ENCODE data around the gene OR5L1.

OR5L1 gene

DNA sequence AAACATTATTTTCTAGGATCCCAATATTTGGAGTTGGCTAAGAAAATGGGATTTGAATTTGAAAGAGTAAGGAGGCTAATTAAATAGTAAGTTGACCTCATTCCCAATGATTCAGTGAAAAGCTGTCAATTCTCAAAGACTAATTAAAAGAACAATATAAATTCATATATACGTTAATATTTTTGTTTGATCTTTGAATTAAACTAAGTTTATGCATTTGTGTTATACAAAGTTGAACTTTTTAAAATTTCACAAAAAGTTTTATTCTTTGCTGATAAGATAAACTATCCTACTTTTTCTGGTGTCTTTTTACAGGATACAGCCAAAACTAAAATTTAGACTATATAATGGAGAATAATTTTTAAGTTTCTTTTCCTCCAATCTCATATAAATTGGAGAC, at the start of gene OR5L1:
OR5L1 (plus strand) TSS at position 301 of the 400 bp plus-strand sequence. CDS start 100 bp downstream, outside the sequence.
- no peak for DNase-seq (ENCODE audit: low spot score)

DNA sequence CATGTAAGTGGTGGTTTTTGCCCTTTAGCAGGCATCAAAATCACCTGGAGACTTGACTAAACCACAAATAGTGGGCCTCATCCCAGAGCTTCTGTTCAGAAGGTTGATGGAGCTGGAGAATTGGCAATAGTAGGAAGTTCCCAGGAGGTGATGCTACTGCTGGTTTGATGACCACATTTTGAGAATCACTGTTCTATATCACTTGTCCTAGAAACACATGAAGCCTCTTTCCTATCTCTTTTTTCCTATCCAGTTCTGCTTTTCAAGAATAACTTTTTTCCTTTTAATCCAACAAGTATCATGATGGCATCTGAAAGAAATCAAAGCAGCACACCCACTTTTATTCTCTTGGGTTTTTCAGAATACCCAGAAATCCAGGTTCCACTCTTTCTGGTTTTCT, 38.0 kb upstream of the OR5L1 start, which contains the start of gene OR5D13:
OR5D13 (plus strand) TSS at position 301 of the 400 bp plus-strand sequence; CDS start at position 301, 0 bp downstream.
- no peak for DNase-seq (ENCODE audit: low spot score)

DNA sequence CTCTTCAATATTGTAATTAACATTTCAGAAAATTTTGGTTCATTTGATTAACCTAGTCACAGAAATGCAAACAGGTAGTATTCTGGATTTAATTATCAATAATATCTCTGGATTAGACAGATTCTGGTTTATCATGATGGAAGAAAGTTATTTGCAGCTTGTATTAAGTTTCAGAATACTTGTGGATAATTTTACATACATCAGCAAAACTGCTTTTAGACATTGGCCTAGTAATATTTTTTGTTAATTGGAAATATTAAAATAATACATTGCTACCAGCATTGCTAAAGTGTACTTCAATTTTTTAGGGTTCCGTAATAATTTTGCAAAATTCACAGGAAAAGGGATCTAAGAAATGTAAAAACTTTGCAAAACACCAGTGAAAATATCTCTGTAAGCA, 19.6 kb upstream of the OR5L1 start:
- no peak for DNase-seq (ENCODE audit: low spot score)

DNA sequence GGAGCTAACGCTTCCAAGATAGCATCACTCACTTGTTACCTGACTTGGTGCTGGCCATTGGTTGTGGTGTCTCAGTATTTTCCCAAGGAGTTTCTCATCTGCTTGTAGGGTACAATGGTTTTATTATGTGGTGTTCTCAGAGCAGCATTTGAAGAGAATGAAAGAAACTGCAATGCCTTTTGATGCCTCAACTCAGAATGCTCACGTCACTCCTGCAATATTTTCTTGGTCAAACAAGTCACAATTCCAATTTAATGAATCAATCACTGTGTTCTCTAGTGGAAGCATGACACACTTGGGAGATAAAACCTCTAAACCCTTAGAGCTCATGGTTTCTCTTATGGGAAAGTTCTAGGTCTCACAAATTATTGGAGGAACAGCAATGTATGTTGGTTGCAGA, 17.8 kb upstream of the OR5L1 start:
- no peak for DNase-seq (ENCODE audit: low spot score)

DNA sequence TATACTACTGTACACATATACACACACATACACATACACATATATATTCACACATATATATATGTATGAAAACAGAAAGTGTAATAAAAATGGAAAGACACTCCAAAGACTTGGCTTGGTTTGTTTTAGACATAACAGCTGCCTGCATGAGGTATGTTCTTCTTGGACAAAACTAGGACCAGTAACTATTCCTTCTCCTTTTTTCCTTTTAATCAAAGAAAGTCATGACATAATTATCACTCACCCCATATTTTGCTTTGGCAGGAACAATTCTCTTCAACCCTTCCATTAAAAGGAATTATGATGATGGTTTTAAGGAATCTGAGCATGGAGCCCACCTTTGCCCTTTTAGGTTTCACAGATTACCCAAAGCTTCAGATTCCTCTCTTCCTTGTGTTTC, 15.9 kb upstream of the OR5L1 start, which contains the start of gene OR5D14:
OR5D14 (plus strand) TSS at position 301 of the 400 bp plus-strand sequence; CDS start at position 301, 0 bp downstream.
- DNase-seq (ENCODE audit: low spot score) = no peak

DNA sequence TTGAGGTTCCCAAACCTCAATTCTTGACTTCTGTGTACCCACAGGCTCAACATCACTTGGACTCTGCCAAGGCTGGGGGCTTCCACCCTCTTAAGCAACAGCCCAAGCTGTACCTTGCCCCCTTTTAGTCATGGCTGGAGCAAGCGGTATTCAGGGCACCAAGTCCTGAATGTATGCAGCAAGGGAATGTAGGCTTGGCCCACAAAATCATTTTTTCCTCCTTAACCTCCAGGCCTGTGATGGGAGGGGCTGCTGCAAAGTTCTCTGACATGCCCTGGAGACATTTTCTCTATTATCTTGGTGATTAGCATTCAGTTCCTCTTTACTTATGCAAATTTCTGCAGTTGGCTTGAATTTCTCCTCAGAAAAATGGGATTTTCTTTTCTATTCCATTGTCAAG, 4.9 kb upstream of the OR5L1 start:
- DNase-seq (ENCODE audit: low spot score) = no peak

DNA sequence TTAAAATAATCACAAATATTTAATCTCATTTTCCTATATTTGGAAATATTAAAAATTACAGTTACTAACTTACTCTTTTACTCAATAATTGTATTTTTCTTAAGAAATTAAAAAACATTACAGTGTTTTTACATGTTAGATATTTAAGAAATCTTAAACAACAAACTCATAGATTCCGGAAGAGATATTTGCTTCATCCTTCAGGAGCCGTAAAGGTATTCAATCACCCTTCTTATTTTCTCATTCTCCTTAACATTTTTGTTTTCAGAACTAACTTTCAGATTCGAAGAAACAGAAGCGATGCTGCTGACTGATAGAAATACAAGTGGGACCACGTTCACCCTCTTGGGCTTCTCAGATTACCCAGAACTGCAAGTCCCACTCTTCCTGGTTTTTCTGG, 8.2 kb downstream of the OR5L1 start, which contains the start of gene OR5D18:
OR5D18 (plus strand) TSS at position 301 of the 400 bp plus-strand sequence; CDS start at position 301, 0 bp downstream.
- DNase-seq (ENCODE audit: low spot score) = no peak

DNA sequence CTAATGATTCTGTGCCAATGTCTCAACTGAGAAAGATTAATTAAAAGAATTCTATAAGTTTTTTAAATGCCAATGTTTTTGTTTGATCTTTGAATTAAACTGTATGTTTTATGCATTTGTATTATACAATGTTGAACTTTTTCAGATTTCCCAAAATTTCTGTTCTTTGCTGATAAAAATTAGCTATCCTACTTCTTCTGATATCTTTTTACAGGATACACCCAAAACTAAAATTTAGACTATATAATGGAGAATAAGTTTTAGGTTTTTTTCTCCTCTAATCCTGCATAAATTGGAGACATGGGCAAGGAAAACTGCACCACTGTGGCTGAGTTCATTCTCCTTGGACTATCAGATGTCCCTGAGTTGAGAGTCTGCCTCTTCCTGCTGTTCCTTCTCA, 15.8 kb downstream of the OR5L1 start, which contains the start of gene OR5L2:
OR5L2 (plus strand) TSS at position 301 of the 400 bp plus-strand sequence; CDS start at position 301, 0 bp downstream.
- DNase-seq (ENCODE audit: low spot score) = no peak

DNA sequence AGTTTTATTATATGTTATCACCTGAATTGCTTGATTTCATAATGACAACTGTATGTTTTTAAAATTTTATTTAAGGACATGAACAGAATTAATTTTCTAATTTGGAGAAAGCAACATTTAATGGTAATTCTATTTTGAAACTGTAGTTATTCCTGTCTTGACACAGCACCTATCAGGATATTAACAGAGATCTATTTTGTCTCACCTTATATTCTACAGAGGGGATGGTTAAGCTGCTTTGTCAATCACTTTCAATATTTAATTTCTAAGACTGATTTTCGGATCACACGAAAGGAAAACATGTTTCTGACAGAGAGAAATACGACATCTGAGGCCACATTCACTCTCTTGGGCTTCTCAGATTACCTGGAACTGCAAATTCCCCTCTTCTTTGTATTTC, 27.3 kb downstream of the OR5L1 start, which contains the start of gene OR5D16:
OR5D16 (plus strand) TSS at position 301 of the 400 bp plus-strand sequence; CDS start at position 301, 0 bp downstream.
- DNase-seq (ENCODE audit: low spot score) = no peak

DNA sequence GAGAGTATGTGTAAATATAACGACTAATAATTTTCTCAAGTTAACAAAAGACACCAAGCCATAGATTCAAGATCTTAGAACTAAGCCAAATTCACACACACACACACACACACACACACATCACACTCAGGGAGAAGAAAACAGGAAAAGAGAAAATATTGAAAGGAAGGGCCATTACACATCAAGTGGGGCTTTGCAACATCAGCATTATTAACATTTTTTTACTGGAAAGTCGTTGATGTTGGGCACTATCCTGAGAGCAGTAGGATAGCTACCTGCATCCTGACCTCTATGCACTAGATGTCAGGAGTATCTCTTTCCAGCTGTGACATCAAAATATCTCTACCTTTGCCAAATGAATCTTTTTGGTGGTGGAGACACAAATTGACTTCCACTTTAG, 36.3 kb downstream of the OR5L1 start:
- no peak for DNase-seq (ENCODE audit: low spot score)

DNA sequence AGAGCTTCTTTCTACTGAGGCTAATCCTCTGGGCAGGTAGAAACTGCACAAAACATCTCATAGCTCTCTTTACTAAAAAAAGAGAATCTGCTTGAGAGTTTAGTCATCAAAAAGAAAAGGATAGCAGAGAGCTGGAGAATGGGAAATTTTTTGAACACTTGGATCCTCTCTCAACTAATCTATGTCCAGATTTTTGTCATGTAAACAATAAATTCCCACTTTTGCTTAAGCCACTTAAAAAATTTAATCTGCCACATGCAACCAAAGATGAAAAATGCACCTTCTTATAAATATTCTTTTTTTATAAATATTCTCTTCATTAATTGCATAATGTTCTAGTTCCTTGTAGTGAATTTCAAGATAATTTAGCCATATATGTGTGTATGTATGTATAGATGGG, 37.9 kb downstream of the OR5L1 start:
- no peak for DNase-seq (ENCODE audit: low spot score)

DNA sequence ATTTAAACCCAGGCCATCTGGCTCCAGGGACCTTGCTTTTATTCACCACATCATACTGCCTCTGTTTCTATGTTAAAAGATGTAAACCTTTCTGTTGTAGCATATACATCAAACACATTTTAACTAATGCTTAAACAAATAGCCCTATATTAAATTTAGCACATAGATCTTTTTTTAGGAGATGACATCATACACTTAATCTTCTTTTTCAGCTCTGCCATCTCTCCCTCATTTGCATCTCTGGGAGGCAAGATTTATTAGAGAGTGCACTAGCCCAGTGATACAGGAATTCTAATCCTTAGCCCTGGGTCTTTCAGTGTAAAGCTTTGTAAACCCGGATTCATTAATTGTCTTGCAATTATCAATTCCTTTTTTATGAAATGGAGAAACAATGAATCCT, 41.0 kb downstream of the OR5L1 start:
- no peak for DNase-seq (ENCODE audit: low spot score)

DNA sequence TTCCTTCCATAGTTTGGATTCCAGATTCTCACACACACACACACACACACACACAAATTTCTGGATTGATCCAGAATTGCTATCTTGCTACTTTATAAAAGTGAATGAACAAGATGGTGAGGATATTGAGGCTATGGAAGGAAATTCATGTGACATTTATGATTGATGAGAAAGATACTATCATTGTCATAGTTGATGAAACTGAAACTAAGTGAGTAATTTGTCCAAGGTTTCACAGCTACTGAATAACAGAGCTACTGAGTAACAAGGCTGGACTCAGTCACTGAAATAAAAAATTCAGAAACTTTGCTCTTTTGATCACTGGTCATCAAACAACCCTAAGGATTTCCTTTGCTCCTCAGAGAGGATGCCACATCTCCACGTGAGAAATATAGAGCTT, 43.5 kb downstream of the OR5L1 start:
- no peak for DNase-seq (ENCODE audit: low spot score)

All from GM03348 (cell line).